K562 (cell line): ENCODE data around the gene MTARC2. TPM values are rescaled to one million over a fixed set of nuclear protein-coding genes. Genes with fewer than 3 reads are reported as not detected.

ENCODE experiments used
- ATAC-seq: fragments of 200-7000 bp; cut with Tn5 transposase; 3 replicates; pipeline ENCODE4 v1.9.1; 2020; ENCODE audit warnings: moderate library complexity
- BruUV-seq: library from RNA; stranded (reverse); fragments of 400-500 nt; replicated peaks from 2 replicates; lab custom pipeline; 2021; lab: Mats Ljungman, UMichigan
- CTCF ChIA-PET: fragments of 300-600 bp; formaldehyde crosslinking; extraction: SDS; loops from one replicate; lab custom pipeline; 2021; ENCODE audit warnings: low intra/inter-chr PET ratio; lab: Yijun Ruan, JAX
- POLR2A ChIA-PET: fragments of 300-600, 350-650 bp; sonication (Branson Sonifier 250); formaldehyde crosslinking; extraction: SDS; loops from one replicate; lab custom pipeline; 2021; ENCODE audit warnings: antibody characterized with exemption, inconsistent platforms; lab: Yijun Ruan, JAX
- DNase-seq, 4 experiments: peaks; one replicate each; pipeline versions ENCODE4 v3.0.0 to v3.0.0-alpha.2; 2011 to 2018; ENCODE audit warnings: low spot score in 3 of 4, mixed read lengths in 3 of 4; ENCODE audit errors: extremely low read depth in 1 of 4
- FAIRE-seq: peaks from 2 replicates; lab custom pipeline; 2011; peaks lifted over from hg19 to GRCh38; lab: Jason Lieb, UNC
- H2AFZ ChIP-seq: 2 replicates; pipeline ENCODE4 v1.6.0; 2011; ENCODE audit warnings: low read depth, low read length, control low read depth, inconsistent platforms
- H3K27ac ChIP-seq: fragments of 200-600 bp; 3 replicates; pipeline ENCODE4 v1.8.0; 2011; ENCODE audit warnings: low read depth, mild to moderate bottlenecking, control low read depth, inconsistent platforms, low read length, moderate library complexity, mixed read lengths; ENCODE audit errors: extremely low read depth
- H3K27me3 ChIP-seq, 2 experiments: fragments of 300-600 bp in 1 of 2; 2 replicates in 1 of 2; 3 replicates in 1 of 2; pipeline versions ENCODE4 v1.6.0 to v1.8.0; 2011; ENCODE audit warnings: inconsistent platforms in 2 of 2, low read length in 2 of 2, mild to moderate bottlenecking in 1 of 2, mixed read lengths in 1 of 2, moderate library complexity in 1 of 2; ENCODE audit not compliant: control insufficient read depth in 2 of 2, insufficient read depth in 2 of 2
- H3K36me3 ChIP-seq: fragments of 300-600 bp; 3 replicates; pipeline ENCODE4 v1.8.0; 2011; ENCODE audit warnings: mild to moderate bottlenecking, low read length, inconsistent platforms; ENCODE audit not compliant: control insufficient read depth, insufficient read depth
- H3K4me1 ChIP-seq, 2 experiments: fragments of 200-600 bp in 1 of 2; replicated peaks in 1 of 2; 2 replicates in 1 of 2; 3 replicates in 1 of 2; pipeline versions ENCODE4 v1.5.1 to v1.8.0; 2011; ENCODE audit warnings: inconsistent platforms in 2 of 2, low read length in 2 of 2, mild to moderate bottlenecking in 1 of 2, mixed read lengths in 1 of 2, moderate library complexity in 1 of 2; ENCODE audit not compliant: control insufficient read depth in 2 of 2, insufficient read depth in 2 of 2
- H3K4me2 ChIP-seq: 2 replicates; pipeline ENCODE4 v1.6.1; 2011; ENCODE audit warnings: low read length, control low read depth, inconsistent platforms, mixed read lengths; ENCODE audit not compliant: insufficient read depth
- H3K4me3 ChIP-seq: fragments of 200-600 bp; sonication (generic), shearing (Covaris generic); 2 replicates; pipeline ENCODE4 v1.5.1; 2016; ENCODE audit warnings: control low read depth, inconsistent platforms
- H3K79me2 ChIP-seq: fragments of 200-600 bp; 3 replicates; pipeline ENCODE4 v1.8.0; 2011; ENCODE audit warnings: low read length, inconsistent platforms; ENCODE audit not compliant: control insufficient read depth, insufficient read depth
- H3K9ac ChIP-seq, 2 experiments: 2 replicates each; pipeline versions ENCODE4 v1.6.0 to v1.6.1; 2011; ENCODE audit warnings: low read depth in 2 of 2, low read length in 2 of 2, control low read depth in 1 of 2, inconsistent platforms in 1 of 2, mild to moderate bottlenecking in 1 of 2, mixed read lengths in 1 of 2; ENCODE audit not compliant: insufficient read depth in 1 of 2
- H3K9me1 ChIP-seq: one replicate; pipeline ENCODE4 v1.6.0; 2011; ENCODE audit warnings: inconsistent platforms, mild to moderate bottlenecking, low read length, moderate library complexity; ENCODE audit not compliant: control insufficient read depth, insufficient read depth
- H3K9me3 ChIP-seq: replicated peaks from 2 replicates; pipeline ENCODE4 v1.5.1; 2011; ENCODE audit warnings: low read depth, low read length, inconsistent platforms; ENCODE audit not compliant: control insufficient read depth, insufficient read depth
- H4K20me1 ChIP-seq: replicated peaks from 2 replicates; pipeline ENCODE4 v1.6.1; 2011; ENCODE audit warnings: low read length, inconsistent platforms, mixed read lengths; ENCODE audit not compliant: control insufficient read depth, insufficient read depth
- CCAR2 ChIP-seq: fragments of 200-400 bp; formaldehyde crosslinking; IDR thresholded peaks from 2 replicates; pipeline ENCODE4 v1.6.1; 2017; ENCODE audit warnings: mild to moderate bottlenecking, low read depth, low read length
- COPS2 ChIP-seq: fragments of 450-650 bp; conservative IDR thresholded peaks from 2 replicates; pipeline ENCODE4 v1.6.1; 2016; ENCODE audit warnings: mild to moderate bottlenecking, moderate library complexity
- FOSL1 ChIP-seq: fragments of 200-800 bp; sonication (Bioruptor generic); conservative IDR thresholded peaks from 2 replicates; pipeline ENCODE4 v1.6.1; 2016; ENCODE audit warnings: missing genetic modification characterization, missing compliant biosample characterization
- HDAC1 ChIP-seq, 2 experiments: fragments of 450-650 bp; IDR thresholded peaks; 2 replicates each; pipeline ENCODE4 v1.6.1; 2016 to 2017; ENCODE audit warnings: inconsistent platforms in 1 of 2, mild to moderate bottlenecking in 1 of 2, moderate library complexity in 1 of 2
- HDGF ChIP-seq: fragments of 450-650 bp; IDR thresholded peaks from 2 replicates; pipeline ENCODE4 v1.6.1; 2016
- LCOR ChIP-seq: sonication (generic); formaldehyde crosslinking; IDR thresholded peaks from 2 replicates; pipeline ENCODE4 v1.8.0; 2022; ENCODE audit warnings: mild to moderate bottlenecking, missing genetic modification reagents
- MEIS2 ChIP-seq: fragments of 450-650 bp; IDR thresholded peaks from 2 replicates; pipeline ENCODE4 v1.6.1; 2014; ENCODE audit warnings: mild to moderate bottlenecking; ENCODE audit not compliant: partially characterized antibody
- NCOR1 ChIP-seq: fragments of 450-650 bp; IDR thresholded peaks from 2 replicates; pipeline ENCODE4 v1.6.1; 2016; ENCODE audit warnings: mild to moderate bottlenecking, moderate library complexity
- NFIX ChIP-seq: fragments of 250-450 bp; sonication (Bioruptor Pico); IDR thresholded peaks from 2 replicates; pipeline ENCODE4 v1.4.0; 2020; ENCODE audit warnings: low read depth, mild to moderate bottlenecking, moderate library complexity
- POLR2G ChIP-seq: fragments of 200-400 bp; formaldehyde crosslinking; IDR thresholded peaks from 2 replicates; pipeline ENCODE4 v1.6.1; 2017; ENCODE audit warnings: low read depth, mild to moderate bottlenecking, antibody characterized with exemption, low read length, moderate library complexity
- SMARCE1 ChIP-seq: fragments of 450-650 bp; IDR thresholded peaks from 2 replicates; pipeline ENCODE4 v1.7.1; 2016; ENCODE audit warnings: mild to moderate bottlenecking
- SRF ChIP-seq, 2 experiments: fragments of 250-450, 450-650 bp in 1 of 2; sonication (Bioruptor Pico) in 1 of 2; sonication (generic) in 1 of 2; formaldehyde crosslinking; IDR thresholded peaks; 2 replicates each; pipeline versions ENCODE4 v1.5.0 to v1.5.1; 2020 to 2022; ENCODE audit warnings: mild to moderate bottlenecking in 1 of 2, missing genetic modification reagents in 1 of 2
- STAG1 ChIP-seq: sonication (generic); formaldehyde crosslinking; IDR thresholded peaks from 2 replicates; pipeline ENCODE4 v1.5.0; 2020; ENCODE audit warnings: missing genetic modification reagents, borderline replicate concordance
- ZNF551 ChIP-seq: fragments of 250-450 bp; sonication (Bioruptor Pico); IDR thresholded peaks from 2 replicates; pipeline ENCODE4 v1.5.0; 2021; ENCODE audit warnings: mild to moderate bottlenecking, moderate library complexity
- WGBS: fragments of 100-300 bp; shearing (Covaris generic); methylation state at CpG from one replicate; pipeline ENCODE4 v1.1.6; 2016; ENCODE audit warnings: low coverage, mixed read lengths; ENCODE audit not compliant: insufficient coverage; ENCODE audit errors: missing lambda C conversion rate; 5-methylcytosine and 5-hydroxymethylcytosine counted together
- in situ Hi-C: fragments of 300-500 bp; cut with MboI; formaldehyde crosslinking; loops from 4 replicates; pipeline ENCODE4 v1.15.0; 2018; ENCODE audit warnings: inconsistent platforms, mixed read lengths
- intact Hi-C: fragments of 100-400 bp; cut with micrococcal nuclease; formaldehyde crosslinking; loops from 2 replicates; pipeline ENCODE4 v1.14.2; 2022
- polyA plus RNA-seq, 8 experiments: library from polyadenylated mRNA; depleted of rRNA in 4 of 8; stranded (reverse) in 5 of 8; unstranded in 3 of 8; fragments of >200 nt; fragmentation: Nextera tagmentation in 2 of 8; fragmentation: Illumina TruSeq in 1 of 8; extraction: Ambion mirVana in 2 of 8; extraction: Trizol in 1 of 8; gene quantifications; 2 replicates each; pipeline versions ENCODE4 v1.2.1 to v1.2.3, GENCODE V29; 2011 to 2014; ENCODE audit warnings: inconsistent platforms in 1 of 8, missing spikeins in 1 of 8
- total RNA-seq, 7 experiments: library from RNA; depleted of rRNA in 6 of 7; stranded (reverse); fragments of >200 nt in 6 of 7; fragmentation: Illumina TruSeq in 2 of 7; extraction: Trizol in 2 of 7; gene quantifications; 2 replicates each; pipeline versions ENCODE4 v1.2.1 to v1.2.3, GENCODE V29; 2011 to 2021; ENCODE audit warnings: low replicate concordance in 1 of 7
- TF ChIP-seq, protein P1 (sequence below): fragments of 450-650 bp; formaldehyde crosslinking; conservative IDR thresholded peaks from 2 replicates; pipeline ENCODE4 v1.4.0; 2022; ENCODE audit warnings: mild to moderate bottlenecking, missing genetic modification characterization
- TF ChIP-seq, protein P2 (sequence below): fragments of 450-650 bp; IDR thresholded peaks from 2 replicates; pipeline ENCODE4 v1.6.1; 2016; ENCODE audit warnings: mild to moderate bottlenecking
- TF ChIP-seq, protein P3 (sequence below): fragments of 250-450 bp; sonication (Bioruptor Pico); IDR thresholded peaks from 2 replicates; pipeline ENCODE4 v1.5.1; 2021; ENCODE audit warnings: mild to moderate bottlenecking

Gene MTARC2
- total and polyA plus RNA-seq, 9 of the 15 experiments (the other 6 are each of a cell fraction or from before 2014, with no cell fraction given): 0.03 to 0.35 TPM; not detected in 7

DNA sequence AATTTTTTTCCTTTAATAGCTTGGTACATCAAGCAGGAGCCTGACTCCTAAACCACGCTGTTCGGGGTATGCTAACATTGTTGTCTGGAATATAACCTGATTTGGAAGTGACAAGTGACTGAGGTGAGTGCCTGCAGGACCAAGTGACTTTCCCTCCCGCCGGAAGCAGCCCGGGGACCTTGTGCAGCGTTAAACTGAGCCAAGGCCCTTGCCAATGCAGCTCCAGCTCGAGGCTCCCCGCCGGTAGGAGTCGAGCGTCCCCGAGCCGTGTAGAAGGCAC lies 37.9 kb downstream of the MTARC2 start:
- FAIRE-seq (no peak), ATAC-seq (peak; percentile 38; the same call in 2 of the 3 replicates), DNase-seq (no peak)
- Histone ChIP-seq H3K27ac (no peak overlapping the region), H3K9me3 (no peaks in the 10 kb centered on the region), H3K79me2 (no peaks in the 10 kb centered on the region), H3K36me3 (no peaks in the 10 kb centered on the region), H3K4me2 (no peak overlapping the region), H3K4me3 (no peak overlapping the region), H3K27me3 (peaks cover 2 to 30% of the 10 kb centered on the region in 2 experiments; a peak in 3 of 5 replicates), H2AFZ (no peak overlapping the region), H4K20me1 (no peaks in the 10 kb centered on the region), H3K9ac (no peak overlapping the region), H3K4me1 (peaks cover 0 to 7% of the 10 kb centered on the region in 2 experiments; a peak in 1 of 5 replicates), H3K9me1 (no peaks in the 10 kb centered on the region)
- TF ChIP-seq NCOR1 (no peak), SMARCE1 (no peak), CCAR2 (no peak), LCOR (CRISPR knock-in tag) (no peak), POLR2G (no peak), HDAC1 (IDR thresholded peaks at IDR 0.05) (no peak), ZNF551 (CRISPR knock-in tag) (no peak), MEIS2 (no peak), SRF (CRISPR knock-in tag; IDR thresholded peaks at IDR 0.05) (no peak), FOSL1 (tag) (no peak), STAG1 (CRISPR knock-in tag) (no peak), NFIX (no peak), HDGF (no peak), COPS2 (no peak)
- TF ChIP-seq, protein P1, sequence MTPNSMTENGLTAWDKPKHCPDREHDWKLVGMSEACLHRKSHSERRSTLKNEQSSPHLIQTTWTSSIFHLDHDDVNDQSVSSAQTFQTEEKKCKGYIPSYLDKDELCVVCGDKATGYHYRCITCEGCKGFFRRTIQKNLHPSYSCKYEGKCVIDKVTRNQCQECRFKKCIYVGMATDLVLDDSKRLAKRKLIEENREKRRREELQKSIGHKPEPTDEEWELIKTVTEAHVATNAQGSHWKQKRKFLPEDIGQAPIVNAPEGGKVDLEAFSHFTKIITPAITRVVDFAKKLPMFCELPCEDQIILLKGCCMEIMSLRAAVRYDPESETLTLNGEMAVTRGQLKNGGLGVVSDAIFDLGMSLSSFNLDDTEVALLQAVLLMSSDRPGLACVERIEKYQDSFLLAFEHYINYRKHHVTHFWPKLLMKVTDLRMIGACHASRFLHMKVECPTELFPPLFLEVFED (CRISPR knock-in tag): no peak
- TF ChIP-seq, protein P2, sequence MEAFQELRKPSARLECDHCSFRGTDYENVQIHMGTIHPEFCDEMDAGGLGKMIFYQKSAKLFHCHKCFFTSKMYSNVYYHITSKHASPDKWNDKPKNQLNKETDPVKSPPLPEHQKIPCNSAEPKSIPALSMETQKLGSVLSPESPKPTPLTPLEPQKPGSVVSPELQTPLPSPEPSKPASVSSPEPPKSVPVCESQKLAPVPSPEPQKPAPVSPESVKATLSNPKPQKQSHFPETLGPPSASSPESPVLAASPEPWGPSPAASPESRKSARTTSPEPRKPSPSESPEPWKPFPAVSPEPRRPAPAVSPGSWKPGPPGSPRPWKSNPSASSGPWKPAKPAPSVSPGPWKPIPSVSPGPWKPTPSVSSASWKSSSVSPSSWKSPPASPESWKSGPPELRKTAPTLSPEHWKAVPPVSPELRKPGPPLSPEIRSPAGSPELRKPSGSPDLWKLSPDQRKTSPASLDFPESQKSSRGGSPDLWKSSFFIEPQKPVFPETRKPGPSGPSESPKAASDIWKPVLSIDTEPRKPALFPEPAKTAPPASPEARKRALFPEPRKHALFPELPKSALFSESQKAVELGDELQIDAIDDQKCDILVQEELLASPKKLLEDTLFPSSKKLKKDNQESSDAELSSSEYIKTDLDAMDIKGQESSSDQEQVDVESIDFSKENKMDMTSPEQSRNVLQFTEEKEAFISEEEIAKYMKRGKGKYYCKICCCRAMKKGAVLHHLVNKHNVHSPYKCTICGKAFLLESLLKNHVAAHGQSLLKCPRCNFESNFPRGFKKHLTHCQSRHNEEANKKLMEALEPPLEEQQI: no peak
- TF ChIP-seq, protein P3, sequence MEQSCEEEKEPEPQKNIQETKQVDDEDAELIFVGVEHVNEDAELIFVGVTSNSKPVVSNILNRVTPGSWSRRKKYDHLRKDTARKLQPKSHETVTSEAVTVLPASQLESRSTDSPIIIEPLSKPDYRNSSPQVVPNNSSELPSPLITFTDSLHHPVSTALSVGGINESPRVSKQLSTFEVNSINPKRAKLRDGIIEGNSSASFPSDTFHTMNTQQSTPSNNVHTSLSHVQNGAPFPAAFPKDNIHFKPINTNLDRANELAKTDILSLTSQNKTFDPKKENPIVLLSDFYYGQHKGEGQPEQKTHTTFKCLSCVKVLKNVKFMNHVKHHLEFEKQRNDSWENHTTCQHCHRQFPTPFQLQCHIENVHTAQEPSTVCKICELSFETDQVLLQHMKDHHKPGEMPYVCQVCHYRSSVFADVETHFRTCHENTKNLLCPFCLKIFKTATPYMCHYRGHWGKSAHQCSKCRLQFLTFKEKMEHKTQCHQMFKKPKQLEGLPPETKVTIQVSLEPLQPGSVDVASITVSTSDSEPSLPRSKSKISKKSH (CRISPR knock-in tag): no peak
- CTCF ChIA-PET: no interaction called here
- 2% methylated on average over 13 of the region's 13 CpGs for WGBS
- POLR2A ChIA-PET: no interaction called here
- in situ Hi-C loops (no loop called here), intact Hi-C loops (no loop called here)
- BruUV-seq: no TSS peak
